Thymus (tissue), 11 donors: Measurements from ENCODE around the gene SUGCT. TPM values are rescaled to one million over a fixed set of nuclear protein-coding genes. Genes with fewer than 3 reads are reported as not detected.

Experiments used
- DNase-seq, 9 donors: peaks; one replicate each; pipeline ENCODE4 v3.0.0-alpha.2; 2013; ENCODE audit warnings: low spot score in 9 of 9, low read depth in 6 of 9, missing footprints in 1 of 9
- H3K27ac ChIP-seq, 2 donors: one replicate each; pipeline ENCODE4 v1.5.1; 2013; ENCODE audit warnings: control low read depth in 1 of 2, low read depth in 1 of 2, low read length in 1 of 2, mild to moderate bottlenecking in 1 of 2, moderate library complexity in 1 of 2
- H3K27me3 ChIP-seq, 2 donors: one replicate each; pipeline ENCODE4 v1.5.1; 2013; ENCODE audit warnings: low read length in 1 of 2; ENCODE audit not compliant: control insufficient read depth in 2 of 2, insufficient read depth in 1 of 2
- H3K36me3 ChIP-seq, 2 donors: one replicate each; pipeline ENCODE4 v1.5.1; 2013; ENCODE audit warnings: low read length in 1 of 2, mild to moderate bottlenecking in 1 of 2, moderate library complexity in 1 of 2; ENCODE audit not compliant: control insufficient read depth in 2 of 2, insufficient read depth in 2 of 2
- H3K4me1 ChIP-seq, 2 donors: one replicate each; pipeline ENCODE4 v1.5.1; 2013; ENCODE audit warnings: low read length in 2 of 2; ENCODE audit not compliant: control insufficient read depth in 2 of 2, insufficient read depth in 2 of 2
- H3K4me3 ChIP-seq, 2 donors: one replicate each; pipeline ENCODE4 v1.5.1; 2013; ENCODE audit warnings: low read length in 2 of 2, control low read depth in 1 of 2, mild to moderate bottlenecking in 1 of 2
- H3K9me3 ChIP-seq, 2 donors: one replicate each; pipeline ENCODE4 v1.5.1; 2013; ENCODE audit warnings: low read length in 1 of 2, mild to moderate bottlenecking in 1 of 2; ENCODE audit not compliant: control insufficient read depth in 2 of 2, insufficient read depth in 1 of 2
- WGBS: extraction: QIAGEN DNeasy Blood & Tissue Kit; methylation state at CpG from one replicate; pipeline ENCODE4 v1.1.7; 2013; 5-methylcytosine and 5-hydroxymethylcytosine counted together
- polyA plus RNA-seq: library from polyadenylated mRNA; stranded (reverse); fragments of 200-250 nt; gene quantifications from one replicate; pipeline ENCODE4 v1.2.3, GENCODE V29; 2013
- total RNA-seq: library from RNA; stranded (reverse); fragments of 120-200 nt; gene quantifications from one replicate; pipeline ENCODE4 v1.2.4, GENCODE V29; 2013
- donor health status: healthy.

Gene SUGCT
- total and polyA plus RNA-seq, 2 donors, result 1.6 to 5.5 TPM

DNA sequence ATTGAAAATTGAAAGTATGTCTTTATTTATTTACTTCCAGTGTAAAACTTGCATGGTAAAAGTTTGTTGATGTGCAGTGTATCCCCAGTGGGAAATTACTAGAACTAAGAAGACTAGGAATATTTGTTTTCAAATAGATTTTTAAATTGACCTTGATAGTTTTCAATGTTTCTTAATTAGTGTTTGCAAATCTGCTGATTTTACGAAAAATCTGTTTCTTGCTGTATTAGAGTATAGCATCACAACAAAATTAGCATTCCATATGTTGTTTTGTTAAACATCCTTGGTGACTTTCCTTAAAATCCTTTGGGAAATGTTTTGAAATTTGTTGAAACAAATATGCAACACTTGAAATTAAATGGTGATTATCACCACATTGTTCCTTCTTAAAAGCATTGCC, 425.9 kb downstream of the SUGCT start:
- Histone ChIP-seq H3K9me3 (no peaks in the 10 kb centered on the region), H3K27ac (no peak overlapping the region), H3K36me3 (no peaks in the 10 kb centered on the region), H3K27me3 (no peaks in the 10 kb centered on the region), H3K4me1 (no peaks in the 10 kb centered on the region), H3K4me3 (no peak overlapping the region)
- no peak for DNase-seq
- 93% methylated on average over 1 of the region's 1 CpG for WGBS

DNA sequence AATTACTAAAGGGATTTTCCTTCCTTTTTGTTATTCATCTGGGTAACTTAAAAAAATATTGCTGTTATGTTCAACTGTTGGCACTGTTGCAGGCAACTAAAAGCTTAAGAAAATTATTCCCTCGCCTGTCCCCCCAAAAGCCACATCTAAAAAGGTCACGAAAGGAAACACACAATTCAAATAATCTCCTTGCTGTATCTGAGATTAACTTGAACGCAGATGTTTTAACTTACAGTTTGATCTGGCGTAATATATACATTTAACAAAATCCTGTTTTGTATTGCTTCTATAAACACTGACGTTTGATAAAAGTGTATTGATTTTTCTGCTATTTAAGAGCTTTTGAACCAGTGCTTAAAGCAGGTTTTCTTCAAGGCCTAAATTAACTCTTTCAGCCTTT, 432.1 kb downstream of the SUGCT start:
- H3K27ac ChIP-seq, result no peak overlapping the region
- no peaks in the 10 kb centered on the region for H3K27me3 ChIP-seq
- H3K4me3 ChIP-seq, result no peak overlapping the region
- H3K36me3 ChIP-seq, result no peaks in the 10 kb centered on the region
- H3K9me3 ChIP-seq, result no peaks in the 10 kb centered on the region
- WGBS, result 12% methylated on average over 5 of the region's 5 CpGs
- DNase-seq, result peak in 1 of 9 donors; percentile 32
- peaks cover 0 to 2% of the 10 kb centered on the region in 2 donors for H3K4me1 ChIP-seq

DNA sequence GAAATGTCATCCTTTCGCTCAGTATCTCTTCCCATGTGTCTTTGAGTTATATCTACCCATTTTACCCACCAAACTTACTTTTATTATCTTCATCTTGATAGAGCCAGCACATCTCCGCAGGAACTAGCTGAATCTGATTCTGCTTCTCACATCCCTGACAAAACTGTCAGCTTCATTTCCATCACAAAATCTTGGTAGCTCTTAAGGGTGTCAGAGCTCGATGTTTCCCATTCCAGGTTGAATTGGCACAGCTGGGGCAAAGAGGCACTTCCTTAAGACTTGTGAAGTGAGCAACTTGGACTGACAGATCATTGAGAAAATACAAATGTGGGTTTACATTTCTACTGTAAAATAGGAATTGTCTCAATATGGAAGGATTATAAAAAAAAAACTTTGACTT, 434.5 kb downstream of the SUGCT start:
- Histone ChIP-seq H3K9me3 (no peaks in the 10 kb centered on the region), H3K27ac (no peak overlapping the region), H3K4me3 (no peak overlapping the region), H3K4me1 (peaks cover 0 to 2% of the 10 kb centered on the region in 2 donors), H3K27me3 (no peaks in the 10 kb centered on the region), H3K36me3 (no peaks in the 10 kb centered on the region)
- WGBS, result 96% methylated on average over 3 of the region's 3 CpGs
- DNase-seq, result no peak

DNA sequence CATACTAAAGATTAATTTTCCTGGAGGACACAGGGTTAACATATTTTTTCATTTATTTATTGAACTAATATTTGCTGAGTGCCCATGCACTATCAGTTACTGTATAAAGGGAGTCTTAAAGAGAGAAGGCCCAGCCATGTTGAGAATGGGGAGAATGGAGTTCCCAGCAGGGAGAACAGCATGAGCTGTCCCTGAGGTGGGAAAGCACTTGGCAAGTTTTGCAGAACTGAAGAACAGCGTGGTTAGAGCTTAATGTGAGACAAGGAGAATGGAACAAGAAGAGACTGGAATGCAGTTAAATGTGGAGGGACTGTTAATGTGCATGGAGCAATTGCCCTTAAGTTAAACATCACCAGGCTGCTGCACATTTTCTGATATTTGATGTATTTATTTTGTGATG, 435.4 kb downstream of the SUGCT start:
- Histone ChIP-seq H3K27me3 (no peaks in the 10 kb centered on the region), H3K36me3 (no peaks in the 10 kb centered on the region), H3K27ac (no peak overlapping the region), H3K9me3 (no peaks in the 10 kb centered on the region), H3K4me3 (no peak overlapping the region), H3K4me1 (peaks cover 0 to 2% of the 10 kb centered on the region in 2 donors)
- DNase-seq, result no peak
- WGBS, result 92% methylated on average over 1 of the region's 1 CpG

DNA sequence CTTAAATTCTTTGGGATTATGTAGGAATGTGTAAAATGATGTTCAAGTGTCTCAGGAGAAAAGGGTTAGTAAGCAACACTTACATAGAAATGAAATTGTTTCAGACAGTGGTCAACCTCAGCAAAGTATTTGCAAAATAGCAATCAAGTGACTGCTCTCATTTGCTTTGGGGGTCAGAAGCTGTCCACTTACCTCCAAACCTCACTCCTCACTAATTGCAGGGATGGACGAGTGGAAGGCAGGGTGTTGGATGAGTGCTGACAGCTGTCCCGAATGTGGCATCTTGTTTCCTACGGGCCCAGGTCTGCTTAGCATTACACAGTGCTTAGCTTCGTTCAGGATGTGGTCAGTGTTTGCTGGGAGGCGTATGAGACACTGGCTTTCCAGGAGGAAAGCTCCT, 437.0 kb downstream of the SUGCT start:
- Histone ChIP-seq H3K4me1 (peaks cover 0 to 2% of the 10 kb centered on the region in 2 donors), H3K27ac (no peak overlapping the region), H3K27me3 (no peaks in the 10 kb centered on the region), H3K36me3 (no peaks in the 10 kb centered on the region), H3K9me3 (no peaks in the 10 kb centered on the region), H3K4me3 (no peak overlapping the region)
- no peak for DNase-seq
- WGBS, result 94% methylated on average over 5 of the region's 5 CpGs

DNA sequence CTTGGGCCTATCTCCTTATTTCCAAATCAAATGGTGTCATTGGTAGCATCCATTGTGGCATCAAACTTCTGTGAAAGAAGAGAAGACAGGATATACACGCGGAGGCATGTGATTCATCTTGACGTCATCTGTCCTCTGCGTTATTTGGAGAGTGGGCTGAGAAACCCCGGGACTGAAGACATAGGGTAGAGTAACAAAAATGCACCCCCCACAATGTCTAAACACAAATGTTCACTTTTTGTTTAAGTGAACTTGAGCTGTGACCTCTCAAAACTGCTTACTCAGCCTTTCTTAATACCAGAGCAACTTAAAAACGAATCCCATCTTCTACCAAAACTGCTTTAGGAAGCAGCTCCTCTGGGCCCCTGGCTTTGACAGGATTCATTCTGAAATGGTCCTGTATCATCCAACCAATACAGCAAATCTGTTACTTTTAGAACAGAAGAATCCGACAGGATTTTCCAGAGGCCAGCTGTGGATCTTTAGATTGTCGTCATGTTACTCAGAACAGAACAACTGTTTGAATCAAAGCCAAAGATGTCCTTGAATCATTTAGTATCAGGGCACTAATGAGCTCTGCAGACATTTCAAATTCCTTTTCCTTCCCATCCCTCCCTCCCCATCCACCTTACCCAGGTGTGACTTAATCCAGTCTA, 438.1 kb downstream of the SUGCT start:
- DNase-seq, result no peak
- Histone ChIP-seq H3K36me3 (no peaks in the 10 kb centered on the region), H3K27me3 (no peaks in the 10 kb centered on the region), H3K27ac (no peak overlapping the region), H3K9me3 (no peaks in the 10 kb centered on the region), H3K4me1 (no peaks in the 10 kb centered on the region), H3K4me3 (no peak overlapping the region)
- 93% methylated on average over 8 of the region's 8 CpGs for WGBS

DNA sequence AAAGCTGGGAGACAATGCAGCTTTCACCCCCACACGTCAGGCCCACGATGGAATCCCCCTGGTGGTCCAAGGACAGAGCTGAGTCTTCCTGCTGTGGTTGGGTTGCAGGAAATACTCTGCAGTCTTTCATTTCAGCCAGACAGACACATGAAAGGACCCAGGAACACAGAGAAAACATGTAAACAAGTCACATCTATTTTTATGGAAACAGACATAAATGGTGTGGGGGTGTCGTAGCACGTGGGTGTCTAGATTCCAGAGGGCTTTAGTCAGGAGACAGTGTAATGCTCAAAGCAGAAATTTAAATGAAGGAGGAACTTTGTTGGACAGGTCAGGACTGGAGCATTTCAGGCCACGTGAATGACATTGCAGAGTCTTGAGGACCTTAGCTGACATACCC, 444.6 kb downstream of the SUGCT start:
- no peaks in the 10 kb centered on the region for H3K9me3 ChIP-seq
- DNase-seq, result no peak
- peaks cover 0 to 6% of the 10 kb centered on the region in 2 donors for H3K4me1 ChIP-seq
- H3K27ac ChIP-seq, result no peak overlapping the region
- H3K36me3 ChIP-seq, result no peaks in the 10 kb centered on the region
- H3K4me3 ChIP-seq, result no peak overlapping the region
- WGBS, result 45% methylated on average over 5 of the region's 5 CpGs
- H3K27me3 ChIP-seq, result no peaks in the 10 kb centered on the region

DNA sequence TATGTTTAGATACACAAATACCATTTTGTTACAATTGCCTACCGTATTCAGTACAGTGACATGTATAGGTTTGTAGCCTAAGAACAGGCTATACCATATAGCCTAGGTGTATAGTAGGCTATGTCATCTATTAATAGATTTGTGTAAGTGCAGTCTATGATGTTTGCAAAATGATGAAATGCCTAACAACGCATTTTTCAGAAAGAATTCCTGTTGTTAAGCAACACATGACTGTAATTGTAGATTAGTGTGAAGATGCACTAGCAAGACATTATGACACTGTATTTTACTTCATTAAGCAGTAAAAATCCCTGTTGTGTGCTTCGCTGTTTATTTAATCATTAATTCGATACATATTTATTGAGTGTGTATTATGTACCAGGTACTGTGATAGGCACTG, 446.0 kb downstream of the SUGCT start:
- Histone ChIP-seq H3K27me3 (no peaks in the 10 kb centered on the region), H3K4me1 (peaks cover 0 to 6% of the 10 kb centered on the region in 2 donors), H3K4me3 (no peak overlapping the region), H3K9me3 (no peaks in the 10 kb centered on the region), H3K27ac (no peak overlapping the region), H3K36me3 (no peaks in the 10 kb centered on the region)
- DNase-seq, result no peak
- 99% methylated on average over 4 of the region's 4 CpGs for WGBS

DNA sequence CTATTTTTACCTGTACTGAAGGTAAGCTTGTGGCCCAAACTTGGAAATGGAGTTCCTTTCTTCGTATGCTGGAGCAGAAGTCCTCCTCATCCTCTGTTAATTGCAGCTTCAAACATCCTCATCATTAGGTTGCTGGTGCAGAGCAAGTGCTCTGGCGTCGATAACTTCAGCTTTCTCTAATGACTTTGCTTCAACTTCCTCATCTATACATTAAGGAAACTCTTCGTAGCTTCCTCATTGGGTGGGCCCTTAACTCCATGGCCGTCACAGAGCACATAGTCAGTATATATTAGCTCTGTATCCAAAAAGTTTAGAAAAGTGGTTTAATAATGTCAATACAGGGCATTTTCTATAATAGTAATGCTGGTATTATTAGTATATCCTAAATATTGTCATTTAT, 447.7 kb downstream of the SUGCT start:
- Histone ChIP-seq H3K4me1 (peaks cover 0 to 6% of the 10 kb centered on the region in 2 donors), H3K27me3 (no peaks in the 10 kb centered on the region), H3K4me3 (no peak overlapping the region), H3K27ac (no peak overlapping the region), H3K36me3 (no peaks in the 10 kb centered on the region), H3K9me3 (no peaks in the 10 kb centered on the region)
- no peak for DNase-seq
- 92% methylated on average over 5 of the region's 5 CpGs for WGBS
